IMR-90 (cell line): ENCODE measurements around the gene MACC1.

ENCODE experiments used
- CEBPB ChIP-seq: IDR thresholded peaks from 2 replicates; pipeline ENCODE4 v1.6.1; 2012; ENCODE audit warnings: low read depth, low read length, improper control_type of control experiment
- CTCF ChIP-seq: conservative IDR thresholded peaks from 2 replicates; pipeline ENCODE4 v1.5.1; 2012; ENCODE audit warnings: mild to moderate bottlenecking, low read depth, low read length, improper control_type of control experiment
- ELK1 ChIP-seq: fragments of 150-350 bp; IDR thresholded peaks from 2 replicates; pipeline ENCODE4 v1.6.1; 2016; ENCODE audit warnings: low read depth, mild to moderate bottlenecking, low read length, moderate library complexity, borderline replicate concordance
- FOS ChIP-seq: fragments of 150-350 bp; IDR thresholded peaks from 2 replicates; pipeline ENCODE4 v1.6.1; 2016; ENCODE audit warnings: low read depth, low read length
- MXI1 ChIP-seq: IDR thresholded peaks from 2 replicates; pipeline ENCODE4 v1.6.1; 2012; ENCODE audit warnings: low read depth, mild to moderate bottlenecking, low read length, moderate library complexity, borderline replicate concordance
- NFE2L2 ChIP-seq: fragments of 150-350 bp; IDR thresholded peaks from 2 replicates; pipeline ENCODE4 v1.6.1; 2016; ENCODE audit warnings: low read depth, mild to moderate bottlenecking, low read length
- POLR2A ChIP-seq: IDR thresholded peaks from 2 replicates; pipeline ENCODE4 v1.6.1; 2012; ENCODE audit warnings: mild to moderate bottlenecking, low read depth, low read length
- RAD21 ChIP-seq: IDR thresholded peaks from 2 replicates; pipeline ENCODE4 v1.6.1; 2012; ENCODE audit warnings: low read length, improper control_type of control experiment
- RCOR1 ChIP-seq: IDR thresholded peaks from 2 replicates; pipeline ENCODE4 v1.6.1; 2012; ENCODE audit warnings: mild to moderate bottlenecking, low read length, improper control_type of control experiment; ENCODE audit not compliant: insufficient replicate concordance
- SMC3 ChIP-seq: fragments of 150-350 bp; IDR thresholded peaks from 2 replicates; pipeline ENCODE4 v1.6.1; 2016; ENCODE audit warnings: low read depth, mild to moderate bottlenecking, antibody characterized with exemption, low read length, moderate library complexity
- USF2 ChIP-seq: fragments of 150-350 bp; IDR thresholded peaks from 2 replicates; pipeline ENCODE4 v1.6.1; 2017; ENCODE audit warnings: mild to moderate bottlenecking, antibody characterized with exemption, low read length, low read depth

GRCh38 chr7:20111821-20112542, 105.2 kb downstream of the MACC1 start:
- TF ChIP-seq USF2 (no peak), CTCF (no peak), POLR2A (no peak), ELK1 (no peak), NFE2L2 (no peak), FOS (no peak), RCOR1 (no peak), SMC3 (no peak), MXI1 (no peak), RAD21 (no peak), CEBPB (no peak)
